Cortex of kidney (tissue), 1 donor: ENCODE measurements around the gene MFN2.

Experiments used
- DNase-seq: peaks from one replicate; lab custom pipeline; 2025; lab: John Stamatoyannopoulos, UW

The MFN2 gene

DNA sequence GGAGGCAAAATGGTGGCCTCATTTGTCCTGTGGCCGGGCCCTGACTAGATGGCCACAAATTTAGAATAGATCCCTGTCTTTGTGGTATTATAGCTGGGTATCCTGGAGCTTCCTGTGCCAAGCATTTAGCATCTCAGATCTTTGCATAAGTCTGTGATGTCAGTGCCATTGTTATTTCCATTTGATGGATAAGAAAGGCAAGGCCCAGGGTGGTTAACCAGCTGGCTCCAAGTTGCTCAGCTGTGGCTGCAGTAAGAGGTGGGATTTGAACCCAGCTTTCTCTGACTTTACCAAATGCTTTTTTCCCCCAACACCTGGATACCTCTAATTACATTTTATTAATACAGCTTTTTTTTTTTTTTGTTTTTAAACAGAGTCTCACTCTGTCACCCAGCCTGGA lies 71.1 kb downstream of the MFN2 start:
- no peak for DNase-seq

GRCh38 chr1:12052008-12052573 lies 71.8 kb downstream of the MFN2 start:
- DNase-seq, result no peak

DNA sequence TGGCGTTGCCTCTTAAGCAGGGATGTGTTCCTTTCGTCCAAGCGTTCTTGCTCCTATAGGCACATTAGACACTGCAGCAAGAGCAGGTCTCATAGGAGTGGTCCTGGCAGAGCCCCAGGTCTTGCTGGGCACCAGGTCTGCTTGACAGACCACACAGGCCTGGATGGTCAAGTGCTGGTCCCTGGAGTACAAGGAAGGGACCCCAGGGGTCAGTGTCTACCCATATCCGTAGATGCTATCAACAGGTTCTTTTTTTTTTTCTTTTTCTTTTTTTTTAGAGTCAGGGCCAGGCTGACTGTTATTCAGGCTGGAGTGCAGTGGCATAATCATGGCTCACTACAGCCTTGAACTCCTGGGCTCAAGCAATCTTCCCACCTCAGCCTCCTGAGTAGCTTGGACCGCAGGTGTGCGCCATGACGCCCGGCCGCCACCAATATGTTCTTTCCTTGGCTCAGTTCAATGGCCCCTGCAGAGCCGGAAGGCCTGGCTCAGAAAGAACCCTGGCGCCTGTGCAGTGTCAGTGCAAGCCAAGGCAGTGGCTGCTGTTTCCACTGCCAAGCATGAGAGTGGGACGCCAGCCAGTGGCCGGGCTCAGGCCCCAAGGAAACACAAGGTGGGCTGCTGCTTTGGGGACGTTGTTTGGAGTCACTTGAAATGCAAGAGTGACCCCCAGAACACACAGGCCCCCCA lies 72.9 kb downstream of the MFN2 start:
- no peak for DNase-seq

DNA sequence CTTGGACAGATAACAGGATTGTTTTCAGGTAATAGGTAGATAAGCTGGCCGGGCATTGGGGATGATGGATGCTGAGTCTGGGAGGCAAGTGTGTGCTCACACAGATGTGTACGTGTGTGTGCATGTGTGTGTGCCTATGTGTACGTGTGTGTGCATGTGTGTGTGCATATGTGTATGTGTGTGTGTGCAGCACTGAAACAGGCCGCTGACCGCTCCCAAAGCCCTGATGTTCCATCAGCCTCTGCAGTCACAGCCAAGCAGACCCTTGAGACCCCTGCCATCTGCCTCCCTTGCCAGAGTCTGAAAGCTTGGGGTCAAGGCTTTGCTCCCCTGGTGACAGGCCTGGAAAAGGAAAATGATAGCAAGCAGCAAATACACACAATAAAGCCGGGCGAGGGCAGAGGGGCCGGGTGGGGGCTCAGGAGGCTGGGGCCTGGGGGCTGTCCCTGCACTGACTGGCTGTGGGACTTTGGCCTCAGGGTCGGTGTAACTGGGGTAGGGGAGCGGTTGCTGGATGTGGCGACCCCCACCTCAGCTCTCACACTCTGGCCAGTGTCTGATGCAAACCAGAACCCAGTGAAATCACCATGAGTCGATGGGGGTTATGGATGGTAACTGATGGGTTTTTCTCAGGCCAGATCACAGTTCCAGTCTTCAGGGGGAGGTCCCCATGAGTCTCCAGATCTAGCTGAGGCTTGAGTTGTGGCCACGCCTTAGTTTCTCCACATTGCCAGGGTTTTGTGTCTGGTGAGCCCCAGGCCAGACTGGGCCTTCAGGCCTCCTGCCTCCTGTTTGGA lies 73.7 kb downstream of the MFN2 start:
- no peak for DNase-seq

DNA sequence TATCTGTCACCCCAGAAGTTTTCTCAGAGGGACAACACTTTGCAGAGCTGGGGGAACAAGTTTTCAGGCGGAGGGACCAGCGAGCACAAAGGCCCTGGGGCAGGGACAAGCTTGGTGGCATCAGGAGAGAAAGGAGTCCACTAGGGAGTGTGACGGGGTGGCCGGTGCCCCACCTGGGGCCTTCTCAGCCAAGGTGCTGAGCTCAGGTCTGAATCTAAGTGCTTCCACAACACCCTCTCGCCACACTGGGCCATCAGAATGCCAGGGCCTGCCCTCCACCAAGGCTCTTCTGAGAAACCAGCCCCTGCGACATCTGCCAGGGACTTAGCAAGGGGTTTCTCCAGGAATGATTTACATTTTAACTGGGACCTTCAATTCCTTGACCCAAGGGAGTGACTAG lies 75.0 kb downstream of the MFN2 start:
- DNase-seq, result no peak

DNA sequence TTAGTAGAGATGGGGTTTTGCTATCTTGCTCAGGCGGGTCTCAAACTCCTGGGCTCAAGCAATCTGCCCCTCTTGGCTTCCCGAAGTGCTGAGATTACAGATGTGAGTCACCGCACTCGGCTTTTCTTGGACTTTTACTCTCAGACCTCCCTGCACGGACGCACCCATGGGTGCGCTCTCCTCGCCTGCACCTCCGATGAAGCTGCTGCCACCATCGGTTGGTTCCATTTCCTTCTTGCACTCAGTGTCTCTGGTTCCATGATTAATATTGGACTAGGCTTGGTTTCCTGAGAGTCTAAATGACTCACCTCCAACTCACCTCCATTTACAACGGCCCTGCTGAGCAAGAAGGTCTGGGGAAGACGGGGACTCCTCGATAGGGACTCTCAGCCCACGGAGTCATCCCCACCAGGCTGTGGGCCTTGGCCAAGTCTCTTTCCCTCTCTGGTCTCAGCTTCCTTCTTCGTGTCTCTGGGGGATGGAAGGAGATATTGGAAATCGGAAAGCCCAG lies 76.1 kb downstream of the MFN2 start:
- DNase-seq, result no peak

- no peak for DNase-seq
Observed at GRCh38 chr1:12057382-12057781, 77.1 kb downstream of the MFN2 start.

DNA sequence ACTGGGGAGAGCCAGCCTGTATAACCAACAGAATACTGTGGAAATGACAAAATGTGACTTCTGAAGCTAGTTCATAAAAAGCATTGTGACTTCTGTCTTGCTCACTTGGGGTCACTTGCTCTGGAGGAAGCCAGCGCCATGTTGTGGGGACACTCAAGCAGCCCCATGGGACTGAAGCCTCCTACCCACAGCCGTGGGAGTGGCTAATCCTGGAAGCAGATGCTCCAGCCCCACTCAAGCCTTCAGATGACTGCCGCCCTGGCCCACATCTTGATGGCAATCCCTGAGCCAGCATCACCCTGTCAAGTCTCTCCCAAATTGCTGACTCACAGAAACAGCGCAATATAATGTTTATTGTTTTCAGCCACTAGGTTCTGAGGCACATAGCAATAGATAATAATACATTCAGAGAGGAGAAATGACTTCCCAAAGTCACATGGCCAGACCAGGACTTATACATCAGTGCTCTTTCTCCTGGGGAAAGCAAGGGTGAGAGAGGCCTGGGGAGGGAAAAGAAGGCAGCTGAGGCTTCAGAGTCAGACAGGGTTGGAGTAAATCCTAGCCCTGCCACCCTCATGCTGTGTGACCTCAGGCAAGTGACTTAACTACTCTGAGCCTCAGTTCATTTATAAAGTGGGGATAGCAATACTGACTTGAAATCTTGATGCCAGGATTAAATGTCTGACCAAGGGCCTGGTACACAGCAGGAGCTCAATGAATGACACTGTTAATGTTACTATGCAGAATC lies 77.9 kb downstream of the MFN2 start:
- no peak for DNase-seq

DNA sequence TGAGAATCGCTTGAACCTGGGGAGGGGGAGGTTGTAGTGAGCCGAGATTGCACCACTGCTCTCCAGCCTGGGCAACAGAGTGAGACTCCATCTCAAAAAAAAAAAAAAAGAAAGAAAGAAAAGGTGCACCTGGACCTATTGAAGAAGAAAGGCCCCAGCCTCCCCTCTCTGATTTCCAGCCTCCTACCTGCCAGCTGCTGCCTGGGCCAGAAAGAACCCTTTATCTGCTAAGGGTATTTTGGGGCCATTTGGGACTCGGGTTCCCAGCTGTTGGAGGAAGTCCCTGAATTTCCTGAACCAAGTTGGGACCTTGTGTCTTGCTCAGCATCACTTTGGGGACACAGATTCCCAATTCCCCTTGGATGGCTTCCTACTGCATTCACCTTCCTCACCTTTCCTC lies 79.0 kb downstream of the MFN2 start:
- DNase-seq, result no peak

- no peak for DNase-seq
Observed at GRCh38 chr1:12059722-12060464, 79.6 kb downstream of the MFN2 start.

GRCh38 chr1:12060500-12060899 lies 80.3 kb downstream of the MFN2 start:
- DNase-seq, result no peak
